ENCODE data around the gene SGCE. TPM values are rescaled to one million over a fixed set of nuclear protein-coding genes. Genes with fewer than 3 reads are reported as not detected.

Gene SGCE
- total and polyA plus RNA-seq, 7 experiments from 2014 or later = 0.08 to 0.78 (median 0.19) TPM; not detected in 2

DNA sequence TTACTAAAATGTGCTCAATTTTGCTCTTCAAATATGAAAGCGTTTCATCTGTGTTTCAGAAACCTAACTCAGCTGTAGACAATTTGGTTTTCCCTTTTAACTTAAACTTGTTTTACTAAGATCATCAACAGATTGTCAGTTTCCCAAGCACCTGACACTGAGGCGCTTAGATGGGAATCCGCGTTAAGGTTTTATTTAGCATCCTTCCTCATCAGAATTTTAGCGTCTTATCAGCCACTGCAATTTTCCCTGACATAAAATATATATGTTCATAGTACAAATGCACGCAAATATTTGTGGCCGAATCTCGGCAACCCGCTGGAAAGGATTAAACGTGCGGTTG, 1.2 kb downstream of the SGCE start:
- DNase-seq (no peak), ATAC-seq (no peak)
- Mint-ChIP-seq H3K9me3 (peaks cover 0 to 13% (median 0%) of the 10 kb centered on the region in 11 donors), H3K27ac (no peak overlapping the region), H3K36me3 (no peaks in the 10 kb centered on the region), H3K4me3 (peak overlapping the region; percentile 32 to 89 (median 70)), H3K27me3 (peaks cover 37 to 52% (median 47%) of the 10 kb centered on the region in 5 donors), H3K4me1 (peaks cover 8 to 24% (median 17%) of the 10 kb centered on the region in 7 donors)
- CTCF ChIA-PET = no interaction called here
- H3K27ac ChIP-seq (ENCODE audit: low read depth, low read length) = no peak overlapping the region
- peaks cover 15 to 16% of the 10 kb centered on the region in 2 donors for H3K4me1 ChIP-seq (ENCODE audit: control insufficient read depth in 2 of 2, insufficient read depth in 2 of 2, low read length in 2 of 2)
- POLR2A ChIA-PET = no interaction called here
- H3K36me3 ChIP-seq (ENCODE audit: control insufficient read depth in 2 of 3, insufficient read depth in 3 of 3, low read length in 3 of 3) = no peaks in the 10 kb centered on the region
- peaks cover 14 to 32% of the 10 kb centered on the region in 2 donors for H3K27me3 ChIP-seq (ENCODE audit: control insufficient read depth in 2 of 2, insufficient read depth in 2 of 2, low read length in 2 of 2)
- intact Hi-C loops (cut with micrococcal nuclease) = loop anchor here (5.0 to 10.0 kb wide), 7 partner anchors 210 to 1822 kb away; partner anchors contain the start of genes BET1 (in 1 of the 2), PON2 (in 1 of the 2), SAMD9 (in 1 of the 2) and SLC25A13 (in 1 of the 2)
- H3K9me3 ChIP-seq (ENCODE audit: control insufficient read depth in 2 of 3, low read length in 3 of 3) = no peaks in the 10 kb centered on the region
- H3K4me3 ChIP-seq (ENCODE audit: low read length) = peak overlapping the region; percentile 44

GRCh38 chr7:94650147-94651051, 5.5 kb downstream of the SGCE start:
- H3K9me3 Mint-ChIP-seq = peaks cover 0 to 8% (median 0%) of the 10 kb centered on the region in 11 donors
- no peak for DNase-seq
- ATAC-seq = no peak
- H3K4me3 ChIP-seq (ENCODE audit: low read length) = no peak overlapping the region
- H3K4me3 Mint-ChIP-seq = no peak overlapping the region
- H3K36me3 ChIP-seq (ENCODE audit: control insufficient read depth in 2 of 3, insufficient read depth in 3 of 3, low read length in 3 of 3) = no peaks in the 10 kb centered on the region
- peaks cover 4 to 6% of the 10 kb centered on the region in 2 donors for H3K4me1 ChIP-seq (ENCODE audit: control insufficient read depth in 2 of 2, insufficient read depth in 2 of 2, low read length in 2 of 2)
- CTCF ChIA-PET = no interaction called here
- H3K27ac ChIP-seq (ENCODE audit: low read depth, low read length) = no peak overlapping the region
- peaks cover 5 to 10% (median 7%) of the 10 kb centered on the region in 7 donors for H3K4me1 Mint-ChIP-seq
- H3K9me3 ChIP-seq (ENCODE audit: control insufficient read depth in 2 of 3, low read length in 3 of 3) = no peaks in the 10 kb centered on the region
- H3K36me3 Mint-ChIP-seq = no peaks in the 10 kb centered on the region
- intact Hi-C loops (cut with micrococcal nuclease) = loop anchor here in 1 of 2 donors (10.0 kb wide), 1 partner anchor 206 kb away; no protein-coding TSS in a partner anchor
- H3K27ac Mint-ChIP-seq = no peak overlapping the region
- H3K27me3 Mint-ChIP-seq = peaks cover 59 to 74% (median 61%) of the 10 kb centered on the region in 5 donors
- H3K27me3 ChIP-seq (ENCODE audit: control insufficient read depth in 2 of 2, insufficient read depth in 2 of 2, low read length in 2 of 2) = peaks cover 14 to 31% of the 10 kb centered on the region in 2 donors
- POLR2A ChIA-PET = no interaction called here

GRCh38 chr7:94649450-94649849, 6.5 kb downstream of the SGCE start:
- H3K27me3 Mint-ChIP-seq = peaks cover 54 to 69% (median 57%) of the 10 kb centered on the region in 5 donors
- H3K4me3 Mint-ChIP-seq = no peak overlapping the region
- DNase-seq (no peak), ATAC-seq (no peak)
- intact Hi-C loops (cut with micrococcal nuclease) = no loop called here
- H3K36me3 ChIP-seq (ENCODE audit: control insufficient read depth in 2 of 3, insufficient read depth in 3 of 3, low read length in 3 of 3) = no peaks in the 10 kb centered on the region
- H3K9me3 Mint-ChIP-seq = peaks cover 0 to 2% (median 0%) of the 10 kb centered on the region in 11 donors
- no peak overlapping the region for H3K27ac Mint-ChIP-seq
- no peaks in the 10 kb centered on the region for H3K9me3 ChIP-seq (ENCODE audit: control insufficient read depth in 2 of 3, low read length in 3 of 3)
- ChIA-PET CTCF (no interaction called here), POLR2A (no interaction called here)
- no peak overlapping the region for H3K27ac ChIP-seq (ENCODE audit: low read depth, low read length)
- peaks cover 7 to 21% of the 10 kb centered on the region in 2 donors for H3K27me3 ChIP-seq (ENCODE audit: control insufficient read depth in 2 of 2, insufficient read depth in 2 of 2, low read length in 2 of 2)
- no peaks in the 10 kb centered on the region for H3K4me1 ChIP-seq (ENCODE audit: control insufficient read depth in 2 of 2, insufficient read depth in 2 of 2, low read length in 2 of 2)
- H3K4me1 Mint-ChIP-seq = peaks cover 0 to under 1% (median 0%) of the 10 kb centered on the region in 7 donors
- no peak overlapping the region for H3K4me3 ChIP-seq (ENCODE audit: low read length)
- H3K36me3 Mint-ChIP-seq = no peaks in the 10 kb centered on the region

- intact Hi-C loops (cut with micrococcal nuclease) = no loop called here
- no peak for ATAC-seq
- Mint-ChIP-seq H3K27ac (no peak overlapping the region), H3K4me1 (no peaks in the 10 kb centered on the region), H3K9me3 (peaks cover 0 to 2% (median 0%) of the 10 kb centered on the region in 11 donors), H3K36me3 (no peaks in the 10 kb centered on the region), H3K27me3 (peaks cover 49 to 67% (median 57%) of the 10 kb centered on the region in 5 donors), H3K4me3 (no peak overlapping the region)
- CTCF ChIA-PET = no interaction called here
- H3K4me3 ChIP-seq (ENCODE audit: low read length) = no peak overlapping the region
- POLR2A ChIA-PET = no interaction called here
- H3K4me1 ChIP-seq (ENCODE audit: control insufficient read depth in 2 of 2, insufficient read depth in 2 of 2, low read length in 2 of 2) = no peaks in the 10 kb centered on the region
- H3K9me3 ChIP-seq (ENCODE audit: control insufficient read depth in 2 of 3, low read length in 3 of 3) = no peaks in the 10 kb centered on the region
- no peaks in the 10 kb centered on the region for H3K36me3 ChIP-seq (ENCODE audit: control insufficient read depth in 2 of 3, insufficient read depth in 3 of 3, low read length in 3 of 3)
- peaks cover 4 to 15% of the 10 kb centered on the region in 2 donors for H3K27me3 ChIP-seq (ENCODE audit: control insufficient read depth in 2 of 2, insufficient read depth in 2 of 2, low read length in 2 of 2)
- H3K27ac ChIP-seq (ENCODE audit: low read depth, low read length) = no peak overlapping the region
- no peak for DNase-seq
Measured at GRCh38 chr7:94648731-94649130, 7.2 kb downstream of the SGCE start.

GRCh38 chr7:94647295-94647694, 8.6 kb downstream of the SGCE start:
- H3K9me3 ChIP-seq (ENCODE audit: control insufficient read depth in 2 of 3, low read length in 3 of 3) = no peaks in the 10 kb centered on the region
- H3K27me3 ChIP-seq (ENCODE audit: control insufficient read depth in 2 of 2, insufficient read depth in 2 of 2, low read length in 2 of 2) = peaks cover 0 to 4% of the 10 kb centered on the region in 2 donors
- peaks cover 45 to 68% (median 61%) of the 10 kb centered on the region in 5 donors for H3K27me3 Mint-ChIP-seq
- no peaks in the 10 kb centered on the region for H3K4me1 ChIP-seq (ENCODE audit: control insufficient read depth in 2 of 2, insufficient read depth in 2 of 2, low read length in 2 of 2)
- H3K9me3 Mint-ChIP-seq = peaks cover 0 to 2% (median 0%) of the 10 kb centered on the region in 11 donors
- H3K4me3 ChIP-seq (ENCODE audit: low read length) = no peak overlapping the region
- H3K36me3 ChIP-seq (ENCODE audit: control insufficient read depth in 2 of 3, insufficient read depth in 3 of 3, low read length in 3 of 3) = no peaks in the 10 kb centered on the region
- POLR2A ChIA-PET = no interaction called here
- no peaks in the 10 kb centered on the region for H3K36me3 Mint-ChIP-seq
- no peak for ATAC-seq
- no peak for DNase-seq
- H3K27ac ChIP-seq (ENCODE audit: low read depth, low read length) = no peak overlapping the region
- no peaks in the 10 kb centered on the region for H3K4me1 Mint-ChIP-seq
- intact Hi-C loops (cut with micrococcal nuclease) = no loop called here
- CTCF ChIA-PET = no interaction called here
- no peak overlapping the region for H3K4me3 Mint-ChIP-seq
- no peak overlapping the region for H3K27ac Mint-ChIP-seq

DNA sequence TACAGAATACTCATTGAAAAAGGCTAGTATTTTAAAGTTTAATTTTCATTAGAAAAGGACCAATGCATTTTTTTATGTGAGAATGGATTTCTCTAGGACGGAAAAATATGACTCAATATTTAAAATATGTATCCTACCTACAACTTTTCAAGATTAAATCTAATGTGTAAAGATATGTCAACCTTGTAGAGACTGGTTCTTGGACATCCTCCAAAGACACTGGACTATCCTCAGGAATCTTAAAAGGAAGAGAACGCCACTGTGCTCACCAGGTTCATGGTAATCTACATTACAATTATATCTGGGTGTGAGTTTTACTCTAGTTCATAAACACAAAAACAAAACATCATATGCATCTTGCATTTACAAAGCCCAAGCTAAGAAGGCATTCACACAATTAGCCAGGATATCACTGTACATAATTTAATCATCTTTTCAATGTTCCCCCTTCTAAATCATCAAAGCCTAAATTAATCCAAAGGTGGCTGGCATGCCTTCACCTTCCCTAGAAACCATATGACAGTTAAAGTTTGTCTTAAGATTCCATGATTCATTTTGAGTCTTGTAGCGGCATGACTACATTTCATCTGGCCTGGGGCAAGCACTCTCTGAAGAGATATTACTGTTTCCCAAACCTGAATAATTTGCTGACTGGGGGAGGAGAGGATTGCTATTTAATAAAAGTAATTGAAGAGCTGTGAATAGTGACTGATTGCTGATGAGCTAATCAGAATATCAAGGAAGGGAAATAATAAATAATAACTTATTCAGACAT, 12.0 kb downstream of the SGCE start:
- H3K4me3 ChIP-seq (ENCODE audit: low read length) = no peak overlapping the region
- no peaks in the 10 kb centered on the region for H3K9me3 Mint-ChIP-seq
- ChIA-PET POLR2A (interaction anchor here (0.6 kb wide), 1 partner anchor 21 kb away, joined by 3 read pairs; no protein-coding TSS in a partner anchor), CTCF (no interaction called here)
- no peak overlapping the region for H3K27ac ChIP-seq (ENCODE audit: low read depth, low read length)
- no peaks in the 10 kb centered on the region for H3K36me3 Mint-ChIP-seq
- no peak for ATAC-seq
- peaks cover 24 to 50% (median 48%) of the 10 kb centered on the region in 5 donors for H3K27me3 Mint-ChIP-seq
- no peak overlapping the region for H3K27ac Mint-ChIP-seq
- H3K4me3 Mint-ChIP-seq = no peak overlapping the region
- DNase-seq = no peak
- H3K36me3 ChIP-seq (ENCODE audit: control insufficient read depth in 2 of 3, insufficient read depth in 3 of 3, low read length in 3 of 3) = no peaks in the 10 kb centered on the region
- no peaks in the 10 kb centered on the region for H3K27me3 ChIP-seq (ENCODE audit: control insufficient read depth in 2 of 2, insufficient read depth in 2 of 2, low read length in 2 of 2)
- H3K9me3 ChIP-seq (ENCODE audit: control insufficient read depth in 2 of 3, low read length in 3 of 3) = no peaks in the 10 kb centered on the region
- intact Hi-C loops (cut with micrococcal nuclease) = no loop called here
- H3K4me1 Mint-ChIP-seq = no peaks in the 10 kb centered on the region
- H3K4me1 ChIP-seq (ENCODE audit: control insufficient read depth in 2 of 2, insufficient read depth in 2 of 2, low read length in 2 of 2) = no peaks in the 10 kb centered on the region

All from naive thymus-derived CD4-positive, alpha-beta T cell (primary cell).